Measurements from ENCODE around the gene PIK3R5. TPM values are rescaled to one million over a fixed set of nuclear protein-coding genes. Genes with fewer than 3 reads are reported as not detected.

Gene PIK3R5
- total and polyA plus RNA-seq, 2 donors (not counting 3 experiments of a cell fraction or from before 2014, with no cell fraction given): not detected

- no peaks in the 10 kb centered on the region for H4K20me1 ChIP-seq (replicated peaks; ENCODE audit: control insufficient read depth, extremely low read depth, insufficient read depth, low read length)
- CTCF ChIA-PET: no interaction called here
- H3K4me3 ChIP-seq (replicated peaks in 1 of 3; ENCODE audit: insufficient read depth in 1 of 3, low read depth in 1 of 3, low read length in 3 of 3): no peak overlapping the region
- dilution Hi-C loops (cut with MboI; ENCODE audit: extremely low pct_ligation_motif_present, low sequenced_read_pairs): no loop called here
- TF ChIP-seq EZH2 (IDR thresholded peaks at IDR 0.05; ENCODE audit: borderline replicate concordance, low read depth, low read length, severe bottlenecking) (no peak), CTCF (IDR thresholded peaks at IDR 0.05; ENCODE audit: extremely low read depth in 1 of 2, insufficient read depth in 1 of 2, low read depth in 1 of 2, low read length in 2 of 2) (no peak), GATA2 (IDR thresholded peaks at IDR 0.05; ENCODE audit: insufficient read depth, insufficient read length, low read depth, low read length) (no peak), FOS (IDR thresholded peaks at IDR 0.05; ENCODE audit: borderline replicate concordance, insufficient read depth, low read length) (no peak), MYC (IDR thresholded peaks at IDR 0.05; ENCODE audit: low read depth, low read length) (no peak), POLR2A (IDR thresholded peaks at IDR 0.05; ENCODE audit: low read depth, low read length) (no peak)
- BruUV-seq (replicated peaks): no TSS peak
- H2AFZ ChIP-seq (ENCODE audit: low read depth, low read length): no peak overlapping the region
- H3K4me2 ChIP-seq (ENCODE audit: insufficient read depth, low read length): no peak overlapping the region
- POLR2A ChIA-PET: no interaction called here
- intact Hi-C loops (cut with micrococcal nuclease): no loop called here
- no peak overlapping the region for H3K27ac ChIP-seq (ENCODE audit: insufficient read depth, low read depth, low read length)
- no peaks in the 10 kb centered on the region for H3K9me3 ChIP-seq (replicated peaks; ENCODE audit: control insufficient read depth, insufficient read depth, low read length)
- H3K36me3 ChIP-seq (ENCODE audit: control insufficient read depth in 2 of 2, extremely low read depth in 1 of 2, insufficient read depth in 2 of 2, low read length in 2 of 2): no peaks in the 10 kb centered on the region
- H3K27me3 ChIP-seq (ENCODE audit: control insufficient read depth in 2 of 2, insufficient read depth in 2 of 2, low read length in 2 of 2): no peaks in the 10 kb centered on the region
- no peak overlapping the region for H3K9ac ChIP-seq (replicated peaks; ENCODE audit: extremely low read depth, insufficient read depth, low read length)
- FAIRE-seq (no peak), DNase-seq (ENCODE audit: low read depth, low spot score) (no peak)
- no peaks in the 10 kb centered on the region for H3K9me1 ChIP-seq (replicated peaks; ENCODE audit: control insufficient read depth, extremely low read depth, insufficient read depth, low read length)
- H3K4me1 ChIP-seq (ENCODE audit: control insufficient read depth, extremely low read depth, insufficient read depth, low read length): no peaks in the 10 kb centered on the region
- H3K79me2 ChIP-seq (ENCODE audit: control insufficient read depth, insufficient read depth, low read length): no peaks in the 10 kb centered on the region
These were observed 100.1 kb downstream of the PIK3R5 start for GRCh38 chr17:8865385-8865784.

All from endothelial cell of umbilical vein (primary cell).